GM12891 (cell line): Measurements from ENCODE around the gene ACSL3.

Experiments
- POLR2A ChIP-seq: IDR thresholded peaks from 2 replicates; pipeline ENCODE4 v1.6.1; 2011; ENCODE audit warnings: low read depth, low read length, control low read depth
- POLR2AphosphoS5 ChIP-seq: IDR thresholded peaks from 2 replicates; pipeline ENCODE4 v1.6.1; 2011; ENCODE audit warnings: low read depth, low read length, control low read depth
- TAF1 ChIP-seq: IDR thresholded peaks from 2 replicates; pipeline ENCODE4 v1.6.1; 2011; ENCODE audit warnings: low read depth, low read length, control low read depth

- TF ChIP-seq POLR2A = no peak
- TF ChIP-seq POLR2AphosphoS5 = no peak
- no peak for TF ChIP-seq TAF1
Measured at GRCh38 chr2:222942561-222942960, 81.7 kb downstream of the ACSL3 start.
